Skeletal muscle satellite cell (primary cell): ENCODE results near the gene TMEM190.
"Not testable (repeated sequence)": the region's sequence is repeated elsewhere in the genome, so short reads cannot be mapped to it uniquely, and the experiment has no call there.

Experiments used
- H3K27me3 ChIP-seq: 2 replicates; pipeline ENCODE4 v1.7.0; 2013; ENCODE audit warnings: low read length; ENCODE audit not compliant: control insufficient read depth, insufficient read depth
- H3K36me3 ChIP-seq: 2 replicates; pipeline ENCODE4 v1.7.0; 2013; ENCODE audit warnings: mild to moderate bottlenecking, control low read depth, low read length; ENCODE audit not compliant: insufficient read depth
- H3K4me1 ChIP-seq: 2 replicates; pipeline ENCODE4 v1.7.0; 2013; ENCODE audit warnings: low read length; ENCODE audit not compliant: control insufficient read depth, insufficient read depth
- H3K4me2 ChIP-seq: 2 replicates; pipeline ENCODE4 v1.7.0; 2013; ENCODE audit warnings: mild to moderate bottlenecking, low read length
- H3K4me3 ChIP-seq: 2 replicates; pipeline ENCODE4 v1.7.0; 2013; ENCODE audit warnings: low read length
- H3K9ac ChIP-seq: 2 replicates; pipeline ENCODE4 v1.7.0; 2013; ENCODE audit warnings: mild to moderate bottlenecking, low read depth, low read length, moderate library complexity
- H3K9me3 ChIP-seq: replicated peaks from 2 replicates; pipeline ENCODE4 v1.7.0; 2013; ENCODE audit warnings: mild to moderate bottlenecking, control low read depth, low read length

The TMEM190 gene

GRCh38 chr19:55421281-55421680, 44.7 kb downstream of the TMEM190 start:
- not testable (repeated sequence) for H3K9me3 ChIP-seq
- peaks cover 37% of the 10 kb centered on the region for H3K27me3 ChIP-seq

GRCh38 chr19:55423225-55424005, 46.8 kb downstream of the TMEM190 start:
- Histone ChIP-seq H3K36me3 (no peaks in the 10 kb centered on the region), H3K4me2 (no peak overlapping the region), H3K4me1 (no peaks in the 10 kb centered on the region), H3K27me3 (peaks cover 39% of the 10 kb centered on the region), H3K4me3 (no peak overlapping the region), H3K9me3 (no peaks in the 10 kb centered on the region), H3K9ac (no peak overlapping the region)

More at GRCh38 chr19:55421281-55421680, 44.7 kb downstream of the TMEM190 start:
- not testable (repeated sequence) for H3K4me2 ChIP-seq, H3K36me3 ChIP-seq, H3K4me1 ChIP-seq, H3K9ac ChIP-seq, H3K4me3 ChIP-seq

GRCh38 chr19:55424518-55424917, 47.9 kb downstream of the TMEM190 start:
- H3K9ac ChIP-seq = no peak overlapping the region
- no peak overlapping the region for H3K4me2 ChIP-seq
- H3K4me1 ChIP-seq = no peaks in the 10 kb centered on the region
- no peaks in the 10 kb centered on the region for H3K9me3 ChIP-seq
- H3K27me3 ChIP-seq = peaks cover 45% of the 10 kb centered on the region
- no peaks in the 10 kb centered on the region for H3K36me3 ChIP-seq
- H3K4me3 ChIP-seq = no peak overlapping the region

- no peaks in the 10 kb centered on the region for H3K4me1 ChIP-seq
- H3K27me3 ChIP-seq = peaks cover 31% of the 10 kb centered on the region
- H3K4me2 ChIP-seq = no peak overlapping the region
- H3K36me3 ChIP-seq = no peaks in the 10 kb centered on the region
- H3K4me3 ChIP-seq = no peak overlapping the region
- H3K9ac ChIP-seq = no peak overlapping the region
- no peaks in the 10 kb centered on the region for H3K9me3 ChIP-seq
These were observed 49.4 kb downstream of the TMEM190 start for GRCh38 chr19:55426042-55426441.
